GM12878 (cell line): ENCODE measurements around the gene RBPJL. TPM values are rescaled to one million over a fixed set of nuclear protein-coding genes. Genes with fewer than 3 reads are reported as not detected.

Experiments
- ATAC-seq: fragments of 200-7000 bp; cut with Tn5 transposase; 3 replicates; pipeline ENCODE4 v1.9.1; 2020; ENCODE audit warnings: mild to moderate bottlenecking, moderate library complexity
- BruUV-seq: library from RNA; stranded (reverse); fragments of 400-500 nt; replicated peaks from 2 replicates; lab custom pipeline; 2021; lab: Mats Ljungman, UMichigan
- CTCF ChIA-PET: fragments of 300-600 bp; sonication (Branson Sonifier 250); formaldehyde crosslinking; extraction: SDS; loops from one replicate; lab custom pipeline; 2021; ENCODE audit warnings: inconsistent platforms; lab: Yijun Ruan, JAX
- POLR2A ChIA-PET: fragments of 350-600 bp; formaldehyde crosslinking; extraction: SDS; loops from one replicate; lab custom pipeline; 2021; ENCODE audit warnings: inconsistent platforms; lab: Charles Lee
- RAD21 ChIA-PET: fragments of 300-600 bp; sonication (Branson Sonifier 250); formaldehyde crosslinking; loops from one replicate; lab custom pipeline; 2023; ENCODE audit warnings: antibody characterized with exemption; ENCODE audit not compliant: unreplicated experiment; lab: Charles Lee
- SMC1A ChIA-PET: fragments of 300-600 bp; sonication (Branson Sonifier 250); formaldehyde crosslinking; loops from one replicate; lab custom pipeline; 2023; ENCODE audit not compliant: unreplicated experiment, uncharacterized antibody; lab: Charles Lee
- DNase-seq: peaks from one replicate; pipeline ENCODE4 v3.0.0-alpha.2; 2011; ENCODE audit warnings: low read depth, low spot score
- FAIRE-seq: peaks from 3 replicates; lab custom pipeline; 2011; peaks lifted over from hg19 to GRCh38; lab: Jason Lieb, UNC
- H2AFZ ChIP-seq: 2 replicates; pipeline ENCODE4 v1.6.0; 2011; ENCODE audit warnings: low read depth, low read length, control low read depth; ENCODE audit not compliant: control insufficient read depth
- H3K27ac ChIP-seq: 2 replicates; pipeline ENCODE4 v1.5.1; 2011; ENCODE audit warnings: control low read depth; ENCODE audit not compliant: control insufficient read depth, insufficient read depth
- H3K27me3 ChIP-seq, 2 experiments: replicated peaks in 1 of 2; 2 replicates each; pipeline versions ENCODE4 v1.6.0 to v1.6.1; 2011; ENCODE audit warnings: low read length in 1 of 2; ENCODE audit not compliant: control insufficient read depth in 2 of 2, insufficient read depth in 2 of 2
- H3K36me3 ChIP-seq, 2 experiments: 2 replicates each; pipeline ENCODE4 v1.5.1; 2011; ENCODE audit warnings: low read length in 1 of 2; ENCODE audit not compliant: control insufficient read depth in 2 of 2, insufficient read depth in 2 of 2
- H3K4me1 ChIP-seq: 2 replicates; pipeline ENCODE4 v1.6.1; 2011; ENCODE audit warnings: mild to moderate bottlenecking, low read length, moderate library complexity, mixed read lengths; ENCODE audit not compliant: control insufficient read depth, insufficient read depth
- H3K4me2 ChIP-seq: 2 replicates; pipeline ENCODE4 v1.6.0; 2011; ENCODE audit warnings: control low read depth; ENCODE audit not compliant: control insufficient read depth, insufficient read depth
- H3K4me3 ChIP-seq: fragments of 200-600 bp; sonication (generic); 2 replicates; pipeline ENCODE4 v1.5.1; 2016
- H3K79me2 ChIP-seq: 2 replicates; pipeline ENCODE4 v1.6.0; 2011; ENCODE audit warnings: low read length; ENCODE audit not compliant: control insufficient read depth, insufficient read depth
- H3K9ac ChIP-seq: 2 replicates; pipeline ENCODE4 v1.8.0; 2011; ENCODE audit warnings: low read length, control low read depth, mixed read lengths; ENCODE audit not compliant: control insufficient read depth, insufficient read depth
- H3K9me3 ChIP-seq: replicated peaks from 3 replicates; pipeline ENCODE4 v1.5.1; 2011; ENCODE audit warnings: mild to moderate bottlenecking, low read length; ENCODE audit not compliant: control insufficient read depth, insufficient read depth
- H4K20me1 ChIP-seq: 2 replicates; pipeline ENCODE4 v1.6.0; 2011; ENCODE audit not compliant: control insufficient read depth, insufficient read depth
- BHLHE40 ChIP-seq, 2 experiments: fragments of 450-650 bp in 1 of 2; IDR thresholded peaks; 2 replicates each; pipeline ENCODE4 v1.6.1; 2011 to 2017; ENCODE audit warnings: low read depth in 2 of 2, borderline replicate concordance in 1 of 2, improper control_type of control experiment in 1 of 2, low read length in 1 of 2, mild to moderate bottlenecking in 1 of 2
- CBX5 ChIP-seq: sonication (generic); IDR thresholded peaks from 2 replicates; pipeline ENCODE4 v1.6.1; 2016; ENCODE audit warnings: low read depth, moderate library complexity, mild to moderate bottlenecking, inconsistent platforms
- CEBPB ChIP-seq, 2 experiments: fragments of 150-350 bp in 1 of 2; IDR thresholded peaks; 2 replicates each; pipeline ENCODE4 v1.6.1; 2012 to 2014; ENCODE audit warnings: low read depth in 2 of 2, low read length in 2 of 2, borderline replicate concordance in 1 of 2, inconsistent platforms in 1 of 2
- DPF2 ChIP-seq: fragments of 450-650 bp; IDR thresholded peaks from 2 replicates; pipeline ENCODE4 v1.6.1; 2017; ENCODE audit warnings: mild to moderate bottlenecking
- E2F4 ChIP-seq: IDR thresholded peaks from 2 replicates; pipeline ENCODE4 v1.6.1; 2012; ENCODE audit warnings: low read depth, low read length, improper control_type of control experiment
- EGR1 ChIP-seq, 2 experiments: IDR thresholded peaks; 1 replicate in 1 of 2; 2 replicates in 1 of 2; pipeline ENCODE4 v1.6.1; 2011 to 2012; ENCODE audit warnings: low read depth in 2 of 2, low read length in 2 of 2, borderline replicate concordance in 1 of 2, mild to moderate bottlenecking in 1 of 2, moderate library complexity in 1 of 2
- HSF1 ChIP-seq: fragments of 150-350 bp; IDR thresholded peaks from 2 replicates; pipeline ENCODE4 v1.6.1; 2014; ENCODE audit warnings: mild to moderate bottlenecking, low read depth, low read length
- IRF3 ChIP-seq: fragments of 450-650 bp; IDR thresholded peaks from 2 replicates; pipeline ENCODE4 v1.6.1; 2014; ENCODE audit warnings: mild to moderate bottlenecking
- NFIC ChIP-seq: IDR thresholded peaks from 2 replicates; pipeline ENCODE4 v1.6.1; 2012; ENCODE audit warnings: low read depth, mild to moderate bottlenecking, inconsistent platforms, low read length, moderate library complexity
- NKRF ChIP-seq: fragments of 450-650 bp; conservative IDR thresholded peaks from 2 replicates; pipeline ENCODE4 v1.6.1; 2017; ENCODE audit warnings: mild to moderate bottlenecking, moderate library complexity
- PAX8 ChIP-seq: fragments of 450-650 bp; IDR thresholded peaks from 2 replicates; pipeline ENCODE4 v1.6.1; 2017; ENCODE audit warnings: mild to moderate bottlenecking, moderate library complexity
- RELA ChIP-seq: fragments of 450-650 bp; IDR thresholded peaks from 2 replicates; pipeline ENCODE4 v1.8.0; 2014; ENCODE audit warnings: borderline replicate concordance; ENCODE audit not compliant: partially characterized antibody
- SREBF1 ChIP-seq: IDR thresholded peaks from 2 replicates; pipeline ENCODE4 v1.6.1; 2012; ENCODE audit warnings: mild to moderate bottlenecking, low read length
- TCF7 ChIP-seq: IDR thresholded peaks from 2 replicates; pipeline ENCODE4 v1.6.1; 2014; ENCODE audit warnings: antibody characterized with exemption, borderline replicate concordance
- ZNF217 ChIP-seq: fragments of 450-650 bp; IDR thresholded peaks from 2 replicates; pipeline ENCODE4 v1.6.1; 2017; ENCODE audit warnings: antibody characterized with exemption, mild to moderate bottlenecking
- ZNF24 ChIP-seq: fragments of 450-650 bp; IDR thresholded peaks from 2 replicates; pipeline ENCODE4 v1.6.1; 2017; ENCODE audit warnings: antibody characterized with exemption, mild to moderate bottlenecking
- ZSCAN29 ChIP-seq: fragments of 450-650 bp; IDR thresholded peaks from 2 replicates; pipeline ENCODE4 v1.6.1; 2017; ENCODE audit warnings: mild to moderate bottlenecking, moderate library complexity
- WGBS: methylation state at CpG from one replicate; pipeline ENCODE4 v1.1.6; 2016; ENCODE audit warnings: low lambda C conversion rate; ENCODE audit not compliant: insufficient replicate concordance, insufficient coverage; ENCODE audit errors: missing lambda C conversion rate; 5-methylcytosine and 5-hydroxymethylcytosine counted together
- in situ Hi-C: fragments of 300-500 bp; cut with MboI; formaldehyde crosslinking; loops from 9 replicates; pipeline ENCODE4 v1.14.3; 2018; ENCODE audit warnings: mixed read lengths
- intact Hi-C: fragments of 100-400 bp; cut with micrococcal nuclease; formaldehyde crosslinking; loops from one replicate; pipeline ENCODE4 v1.14.2; 2022; ENCODE audit not compliant: unreplicated experiment
- polyA plus RNA-seq, 11 experiments: library from polyadenylated mRNA; depleted of rRNA in 4 of 11; unstranded in 6 of 11; stranded (reverse) in 5 of 11; fragments of >200 nt; fragmentation: Nextera tagmentation in 4 of 11; fragmentation: Illumina TruSeq in 1 of 11; extraction: Ambion mirVana in 4 of 11; extraction: Trizol in 1 of 11; gene quantifications; 1 replicate in 1 of 11; 2 replicates in 10 of 11; pipeline versions ENCODE4 v1.2.1 to v1.2.3, GENCODE V29; 2011 to 2016; ENCODE audit warnings: inconsistent platforms in 2 of 11, missing spikeins in 2 of 11, low read depth in 1 of 11
- total RNA-seq, 4 experiments: library from RNA; depleted of rRNA in 3 of 4; stranded (reverse); fragments of >200 nt in 3 of 4; fragmentation: Illumina TruSeq in 1 of 4; extraction: Trizol in 1 of 4; gene quantifications; 2 replicates each; pipeline versions ENCODE4 v1.2.1 to v1.2.3, GENCODE V29; 2013 to 2021

RBPJL gene
- total and polyA plus RNA-seq, 10 of the 15 experiments (the other 5 are each of a cell fraction or from before 2014, with no cell fraction given) = 0.18 TPM; not detected in 9

GRCh38 chr20:45365444-45365970, 58.9 kb downstream of the RBPJL start:
- no peak overlapping the region for H2AFZ ChIP-seq
- RAD21 ChIA-PET = interaction anchor here (1.2 to 17.6 kb wide), 3 partner anchors 45 to 72 kb away, joined by 3 to 394 read pairs (median 4); no protein-coding TSS in a partner anchor
- no peak overlapping the region for H3K9ac ChIP-seq
- ATAC-seq (no peak), DNase-seq (no peak), FAIRE-seq (no peak)
- peaks cover 7% of the 10 kb centered on the region for H3K79me2 ChIP-seq
- no peaks in the 10 kb centered on the region; the same call in 2 of the 3 replicates for H3K9me3 ChIP-seq
- H3K4me2 ChIP-seq = peak overlapping the region; percentile 44; the same call in 1 of the 2 replicates
- TF ChIP-seq SREBF1 = no peak
- no peak for TF ChIP-seq BHLHE40 (IDR thresholded peaks at IDR 0.05; ENCODE audit: borderline replicate concordance in 1 of 2, low read depth in 2 of 2, low read length in 1 of 2)
- no peak for TF ChIP-seq PAX8
- TF ChIP-seq NFIC = no peak
- TF ChIP-seq E2F4 = no peak
- TF ChIP-seq IRF3 = no peak
- TF ChIP-seq RELA = no peak
- no peak for TF ChIP-seq ZSCAN29
- no peak for TF ChIP-seq DPF2
- TF ChIP-seq CBX5 = no peak
- no peak for TF ChIP-seq TCF7
- TF ChIP-seq NKRF = no peak
- no peak for TF ChIP-seq EGR1 (IDR thresholded peaks at IDR 0.05; ENCODE audit: borderline replicate concordance in 1 of 2, low read depth in 2 of 2, low read length in 2 of 2)
- no peak for TF ChIP-seq ZNF24
- no peak for TF ChIP-seq ZNF217
- no peak for TF ChIP-seq CEBPB (IDR thresholded peaks at IDR 0.05; ENCODE audit: borderline replicate concordance in 1 of 2, low read depth in 2 of 2, low read length in 2 of 2)
- TF ChIP-seq HSF1 = no peak
- BruUV-seq = no TSS peak
- H3K27ac ChIP-seq = no peak overlapping the region
- H4K20me1 ChIP-seq = no peaks in the 10 kb centered on the region; the same call in 1 of the 2 replicates
- peaks cover 45% of the 10 kb centered on the region for H3K4me1 ChIP-seq
- in situ Hi-C loops = loop anchor here (5.0 to 10.0 kb wide), 2 partner anchors 52 to 749 kb away; partner anchors contain the start of genes CD40 and PIGT
- no peaks in the 10 kb centered on the region for H3K27me3 ChIP-seq
- H3K36me3 ChIP-seq = peaks cover 6 to 7% of the 10 kb centered on the region in 2 experiments; a peak in 3 of 4 replicates
- intact Hi-C loops = no loop called here
- 96% methylated on average over 5 of the region's 5 CpGs for WGBS
- H3K4me3 ChIP-seq = no peak overlapping the region
- CTCF ChIA-PET = interaction anchor here (0.7 to 19.4 kb wide), 8 partner anchors 7 to 406 kb away, joined by 3 to 685 read pairs (median 4); no protein-coding TSS in a partner anchor
- POLR2A ChIA-PET = interaction anchor here (0.6 kb wide), 1 partner anchor 1720 kb away, joined by 3 read pairs; no protein-coding TSS in a partner anchor
- SMC1A ChIA-PET = interaction anchor here (0.8 to 19.8 kb wide), 7 partner anchors 8 to 315 kb away, joined by 4 to 440 read pairs (median 6); no protein-coding TSS in a partner anchor
